Measurements from ENCODE around the gene PPCS. TPM values are rescaled to one million over a fixed set of nuclear protein-coding genes. Genes with fewer than 3 reads are reported as not detected.

The PPCS gene
- 48.7 and 67.5 TPM in 2 replicates for total RNA-seq (2014; rRNA removed; shearing (Covaris generic))

GRCh38 chr1:42456010-42456753, at the start of gene PPCS, which contains the start of gene ZMYND12:
PPCS (plus strand) TSS chr1:42456543; CDS start chr1:42456566, 23 bp downstream.
ZMYND12 (minus strand) TSS chr1:42456022; CDS start chr1:42455997, 25 bp downstream.
- peak; percentile 89 for DNase-seq (ENCODE audit: low read depth)

- DNase-seq (ENCODE audit: low read depth): no peak
Measured at GRCh38 chr1:42414551-42415496, 41.5 kb upstream of the PPCS start.

GRCh38 chr1:42417166-42417565, 39.2 kb upstream of the PPCS start:
- no peak for DNase-seq (ENCODE audit: low read depth)

GRCh38 chr1:42418516-42418915, 37.8 kb upstream of the PPCS start:
- DNase-seq (ENCODE audit: low read depth): no peak

- no peak for DNase-seq (ENCODE audit: low read depth)
Measured at GRCh38 chr1:42419126-42419821, 37.1 kb upstream of the PPCS start.

DNA sequence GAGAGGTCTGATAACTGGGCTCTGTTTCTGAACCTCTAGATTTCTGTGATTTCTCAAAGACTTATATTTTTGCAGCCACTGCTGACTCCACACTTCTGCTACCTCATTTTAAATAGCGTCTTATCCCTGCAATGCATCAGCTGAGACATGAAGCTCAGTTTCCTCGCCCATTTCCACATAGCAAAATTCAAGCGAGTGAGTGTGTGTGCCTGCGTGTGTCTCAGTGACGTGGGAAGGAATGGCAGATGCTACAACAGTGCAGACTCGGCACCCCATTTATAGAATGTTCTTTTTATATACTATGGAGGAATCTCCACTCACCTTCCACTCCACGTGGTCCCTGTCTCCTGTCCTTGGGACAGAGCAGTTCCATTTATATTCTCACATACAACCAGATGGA, 36.2 kb upstream of the PPCS start:
- no peak for DNase-seq (ENCODE audit: low read depth)

DNA sequence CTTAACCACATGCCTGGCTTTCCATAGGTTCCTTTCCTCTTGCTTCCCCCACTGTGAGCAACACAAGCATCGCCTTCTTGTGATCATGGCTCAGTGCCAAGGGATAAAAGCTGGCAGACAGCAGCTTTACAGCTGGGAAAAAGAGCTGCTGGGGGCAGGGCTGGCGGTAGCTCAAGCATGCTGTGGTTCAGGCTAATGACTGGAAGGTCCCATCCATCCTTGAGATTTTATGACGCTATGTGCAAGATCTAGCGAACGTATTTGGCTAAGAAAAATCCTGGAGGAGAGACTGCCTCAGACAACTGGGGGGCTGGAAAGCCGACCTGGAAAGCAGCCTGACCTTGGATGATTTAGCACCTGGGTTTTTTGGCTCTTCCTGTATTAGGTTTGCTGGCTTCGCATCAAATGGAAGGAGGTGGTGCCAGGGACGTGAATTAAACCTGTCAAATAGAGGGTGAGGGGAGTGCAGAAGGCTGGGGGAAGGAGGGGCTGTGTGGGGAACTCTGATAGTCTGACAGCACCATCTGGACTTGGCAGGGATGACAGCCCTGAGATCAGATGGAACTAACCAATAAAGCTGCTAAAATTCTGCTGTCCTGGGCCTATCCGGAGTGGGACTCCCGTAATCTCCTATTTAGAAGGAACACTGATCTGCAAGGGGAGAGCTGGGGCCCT, 35.3 kb upstream of the PPCS start:
- DNase-seq (ENCODE audit: low read depth): peak; percentile 93

- DNase-seq (ENCODE audit: low read depth): no peak
Measured at GRCh38 chr1:42422737-42423136, 33.6 kb upstream of the PPCS start.

DNA sequence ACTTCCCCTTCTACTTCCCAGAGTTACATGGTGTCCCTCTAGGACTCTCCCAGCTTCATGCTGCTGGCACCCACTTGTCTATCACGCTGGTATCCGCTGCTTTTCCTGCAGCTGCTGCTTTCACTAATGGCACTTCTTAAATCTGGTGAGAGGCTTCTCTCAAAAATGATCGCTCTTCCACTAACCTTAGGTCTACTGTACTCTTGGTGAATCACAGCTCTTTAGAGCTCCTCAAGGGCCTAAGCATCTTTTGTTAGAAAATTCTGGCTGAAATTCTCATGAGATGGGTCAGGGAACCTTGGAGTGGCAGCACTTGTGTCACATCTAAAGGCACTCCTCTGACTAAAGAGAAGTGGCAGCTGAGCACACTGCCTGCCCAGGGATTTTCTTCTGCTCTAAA, 32.7 kb upstream of the PPCS start:
- no peak for DNase-seq (ENCODE audit: low read depth)

DNA sequence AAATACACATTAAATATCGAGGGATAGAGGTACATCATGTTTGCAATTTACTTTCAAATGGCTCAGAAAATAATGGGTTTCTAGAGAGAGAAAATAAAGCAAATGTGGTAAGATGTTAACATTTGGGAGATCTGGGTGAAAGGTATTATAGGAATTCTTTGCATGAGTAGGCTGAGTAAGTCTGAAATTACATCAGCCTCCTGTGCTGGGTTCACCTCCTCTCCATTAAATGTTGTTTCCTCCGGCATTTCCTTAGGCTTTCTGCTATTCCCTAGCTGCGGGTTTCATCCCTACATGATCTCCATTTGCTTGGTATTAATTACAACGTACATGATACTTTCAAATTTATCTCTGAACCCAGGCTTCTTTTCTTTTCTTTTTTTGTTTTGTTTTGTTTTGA, 32.1 kb upstream of the PPCS start:
- peak; percentile 28 for DNase-seq (ENCODE audit: low read depth)

- peak; percentile 11 for DNase-seq (ENCODE audit: low read depth)
Measured at GRCh38 chr1:42427240-42427639, 29.1 kb upstream of the PPCS start.

GRCh38 chr1:42429603-42430002, 26.7 kb upstream of the PPCS start:
- no peak for DNase-seq (ENCODE audit: low read depth)

DNA sequence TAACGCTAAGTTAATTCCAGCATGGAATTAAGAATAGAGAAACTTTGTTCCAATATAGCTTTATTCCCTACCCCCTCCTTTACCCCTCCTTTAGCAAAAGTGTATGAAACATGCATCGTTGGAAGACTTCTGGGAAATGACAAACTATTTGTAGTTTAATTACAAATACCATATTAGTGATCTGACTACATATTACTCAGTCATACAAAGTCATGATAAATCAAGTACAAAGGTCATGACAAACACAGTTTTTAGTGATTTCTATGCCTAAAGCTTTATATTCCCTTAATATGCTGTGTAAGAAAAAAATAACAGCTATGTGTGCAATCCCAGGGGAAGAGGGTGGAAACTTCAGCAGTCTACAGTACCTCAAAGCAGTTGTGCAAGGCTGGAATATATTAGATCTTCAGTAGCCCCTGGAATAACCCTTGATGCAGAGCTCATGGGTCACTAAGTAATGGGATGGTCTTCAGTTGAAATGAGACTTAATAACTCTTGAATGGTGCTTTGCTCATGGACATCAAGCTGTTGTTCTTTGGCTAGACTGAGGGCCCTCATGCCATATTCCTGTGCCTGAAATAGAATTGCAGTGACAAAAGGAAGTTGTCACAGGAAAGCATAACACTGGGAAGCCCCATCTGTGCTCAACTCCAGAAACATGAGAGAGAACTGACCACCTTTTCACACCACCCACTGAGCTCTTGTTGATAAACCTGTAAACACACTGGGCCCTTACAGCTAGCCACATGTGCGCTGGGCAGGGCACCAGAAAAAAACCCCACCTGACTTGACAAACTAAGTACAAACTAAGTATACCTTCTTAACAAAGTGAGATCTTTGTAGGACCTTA, 25.8 kb upstream of the PPCS start:
- no peak for DNase-seq (ENCODE audit: low read depth)

DNA sequence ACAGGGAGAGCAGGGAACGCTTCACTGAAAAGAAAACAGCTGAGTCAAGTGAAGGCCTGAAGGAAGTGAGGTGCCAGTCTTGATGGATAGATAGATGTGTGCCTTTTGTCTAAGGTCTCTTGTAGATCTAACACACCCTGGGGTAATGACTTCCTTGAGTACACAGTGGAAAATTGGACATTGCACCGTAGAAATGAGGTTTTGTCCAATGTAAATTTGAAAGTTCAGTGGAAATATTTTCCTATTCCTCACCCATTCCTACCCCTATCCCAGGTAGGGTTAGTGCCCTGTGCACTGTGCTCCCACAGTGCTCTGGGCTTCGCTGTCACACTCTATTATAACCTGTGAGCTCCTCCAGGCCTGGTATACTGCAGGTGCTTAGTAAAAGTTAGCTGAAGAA, 24.8 kb upstream of the PPCS start:
- no peak for DNase-seq (ENCODE audit: low read depth)

GRCh38 chr1:42432714-42433113, 23.6 kb upstream of the PPCS start:
- DNase-seq (ENCODE audit: low read depth): no peak

DNA sequence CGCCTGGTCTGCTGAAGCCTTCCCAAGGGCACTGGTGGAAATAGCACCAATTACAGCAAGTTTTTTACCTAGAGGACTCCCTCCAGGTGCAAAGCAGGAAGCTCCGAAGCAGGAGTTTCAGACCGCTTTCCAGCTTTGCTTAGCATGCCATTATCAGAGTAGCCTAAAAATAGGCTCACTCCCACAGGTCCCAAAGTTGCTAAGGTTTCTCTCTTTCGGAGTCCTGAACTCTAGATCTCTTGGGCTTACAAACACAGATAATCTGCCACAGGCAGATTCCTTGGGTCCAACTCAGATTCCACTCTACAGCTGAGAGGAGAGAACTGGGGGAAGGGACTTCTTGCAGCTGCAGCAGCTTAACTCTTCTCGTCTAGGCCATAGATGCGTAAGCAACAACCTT, 23.0 kb upstream of the PPCS start:
- DNase-seq (ENCODE audit: low read depth): no peak

GRCh38 chr1:42434340-42434739, 22.0 kb upstream of the PPCS start:
- no peak for DNase-seq (ENCODE audit: low read depth)

- DNase-seq (ENCODE audit: low read depth): peak; percentile 47
Measured at GRCh38 chr1:42439940-42440339, 16.4 kb upstream of the PPCS start.

DNA sequence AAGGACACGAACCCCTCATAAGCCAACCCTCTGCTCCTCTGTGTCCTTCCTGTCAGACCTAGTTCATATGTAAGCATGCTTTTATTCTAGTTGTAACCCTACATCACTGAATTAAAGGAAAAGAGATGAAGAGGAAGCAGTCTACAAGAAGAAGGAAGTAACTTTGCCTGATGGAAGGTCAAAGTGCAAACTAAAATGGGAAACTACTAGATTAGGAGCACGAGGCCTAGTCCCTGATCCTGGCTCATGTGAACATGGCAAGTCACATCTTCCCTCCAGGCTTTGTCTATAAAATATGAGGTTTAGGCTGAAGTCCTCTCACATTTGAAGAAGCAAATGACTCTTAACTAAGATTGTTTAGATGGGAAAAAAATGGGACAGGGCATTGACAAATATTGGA, 13.7 kb upstream of the PPCS start:
- DNase-seq (ENCODE audit: low read depth): no peak

DNA sequence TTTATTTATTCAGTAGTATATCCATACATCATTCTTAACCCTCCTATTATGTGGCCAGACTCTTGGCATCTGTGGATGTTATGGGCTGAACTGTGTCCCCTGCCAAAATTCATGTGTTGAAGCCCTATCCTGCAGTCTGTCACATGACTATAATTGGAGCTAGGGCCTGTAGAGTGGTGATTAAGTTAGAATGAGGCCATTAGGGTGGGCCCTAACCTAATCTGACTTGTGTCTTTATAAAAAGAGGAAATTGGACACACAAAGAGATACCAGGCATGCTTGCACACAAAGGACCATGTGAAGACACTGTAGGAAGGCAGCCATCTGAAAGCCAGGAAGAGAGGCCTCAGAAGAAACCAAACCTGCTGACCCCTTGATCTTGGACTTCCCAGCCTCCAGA, 7.1 kb upstream of the PPCS start:
- DNase-seq (ENCODE audit: low read depth): no peak

DNA sequence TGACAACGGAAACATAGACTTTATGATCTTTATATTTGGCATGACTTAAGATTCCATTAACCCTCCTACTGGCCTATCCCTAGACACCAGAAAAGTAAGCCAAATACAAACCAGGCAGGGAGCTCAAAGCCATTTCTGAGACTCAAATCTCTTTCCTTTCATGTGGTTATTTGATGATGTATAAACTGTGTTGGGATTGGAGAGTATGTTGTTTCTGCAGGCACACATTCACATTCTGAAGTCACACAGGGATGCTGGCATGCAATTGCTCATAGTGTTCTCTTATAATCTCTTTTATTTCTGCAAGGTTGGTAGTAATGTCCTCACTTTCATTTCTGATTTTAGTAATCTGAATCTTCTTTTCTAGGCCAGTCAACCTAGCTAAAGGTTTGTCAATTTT, 6.3 kb upstream of the PPCS start:
- no peak for DNase-seq (ENCODE audit: low read depth)

Data from Daoy (cell line).